Pancreas (tissue), 10 donors: ENCODE measurements around the gene MVD. TPM values are rescaled to one million over a fixed set of nuclear protein-coding genes. Genes with fewer than 3 reads are reported as not detected.

Source experiments
- ATAC-seq, 4 donors: fragments of 200-7000 bp; cut with Tn5 transposase; one replicate each; pipeline versions ENCODE4 v1.8.0 to v1.9.1; 2020; ENCODE audit warnings: mild to moderate bottlenecking in 4 of 4, moderate library complexity in 4 of 4
- DNase-seq, 6 donors: peaks; one replicate each; pipeline ENCODE4 v3.0.0-alpha.2; 2020
- FAIRE-seq: peaks from 2 replicates; lab custom pipeline; 2012; peaks lifted over from hg19 to GRCh38; lab: Jason Lieb, UNC
- H3K27ac ChIP-seq, 4 donors: fragments of 200-600 bp; sonication (generic); 1 replicate in 3 of 4; 2 replicates in 1 of 4; pipeline versions ENCODE4 v1.5.0 to v1.8.0; 2020
- H3K27me3 ChIP-seq, 4 donors: fragments of 200-600 bp; one replicate each; pipeline ENCODE4 v1.8.0; 2021
- H3K36me3 ChIP-seq, 3 donors: fragments of 200-600 bp; sonication (generic) in 1 of 3; one replicate each; pipeline versions ENCODE4 v1.5.0 to v1.8.0; 2020 to 2021
- H3K4me1 ChIP-seq, 3 donors: fragments of 200-600 bp; one replicate each; pipeline ENCODE4 v1.8.0; 2021
- H3K4me3 ChIP-seq, 4 donors: fragments of 200-600 bp; sonication (generic) in 2 of 4; one replicate each; pipeline versions ENCODE4 v1.5.0 to v1.8.0; 2020 to 2021
- H3K9me3 ChIP-seq, 4 donors: fragments of 200-600 bp; one replicate each; pipeline ENCODE4 v1.8.0; 2021
- WGBS, 2 donors: extraction: QIAGEN DNeasy Blood & Tissue Kit; methylation state at CpG; one replicate each; pipeline ENCODE4 v1.1.7; 2013; 5-methylcytosine and 5-hydroxymethylcytosine counted together
- intact Hi-C, 3 donors: fragments of 100-400 bp; cut with DNase I; formaldehyde crosslinking; loops; one replicate each; pipeline versions ENCODE4 v1.11.1 to v1.14.2; 2022
- polyA plus RNA-seq, 2 donors: library from polyadenylated mRNA; stranded (reverse); fragments of 200-250 nt; gene quantifications; one replicate each; pipeline ENCODE4 v1.2.3, GENCODE V29; 2013
- total RNA-seq, 6 donors: library from RNA; stranded (reverse); fragmentation: NEBNext Ultra II Directional in 4 of 6; extraction: Animal tissue kit (Norgen Biotek cat#: 25700) in 4 of 6; gene quantifications; one replicate each; pipeline versions ENCODE4 v1.2.1 to v1.2.4, GENCODE V29; 2021 to 2023
- TF ChIP-seq, protein P1 (sequence below), 4 donors: fragments of 200-600 bp; sonication (generic) in 3 of 4; IDR thresholded peaks; one replicate each; pipeline versions ENCODE4 v1.5.0 to v1.8.0; 2021; ENCODE audit warnings: antibody characterized with exemption in 4 of 4
- donor health status: healthy with polysubstance abuse.
- donor health status: DM: no; HTN: no; CAD: no; lungs with moderate emphysema.
- donor health status: DM: no; HTN: no; CAD: no.
- donor health status: control.
- donor health status: control.
- donor health status: Bipolar disorder and iron deficiency.
- donor health status: DM: yes; HTN: yes; CAD: no.
- donor health status: DM: no; HTN: no; CAD: no.
- donor health status: DM: no; HTN: no; CAD: no.
- donor health status: DM: yes; HTN: yes; CAD: no.

MVD gene
- total and polyA plus RNA-seq, 8 donors = 12.7 to 46.6 (median 17.5) TPM

DNA sequence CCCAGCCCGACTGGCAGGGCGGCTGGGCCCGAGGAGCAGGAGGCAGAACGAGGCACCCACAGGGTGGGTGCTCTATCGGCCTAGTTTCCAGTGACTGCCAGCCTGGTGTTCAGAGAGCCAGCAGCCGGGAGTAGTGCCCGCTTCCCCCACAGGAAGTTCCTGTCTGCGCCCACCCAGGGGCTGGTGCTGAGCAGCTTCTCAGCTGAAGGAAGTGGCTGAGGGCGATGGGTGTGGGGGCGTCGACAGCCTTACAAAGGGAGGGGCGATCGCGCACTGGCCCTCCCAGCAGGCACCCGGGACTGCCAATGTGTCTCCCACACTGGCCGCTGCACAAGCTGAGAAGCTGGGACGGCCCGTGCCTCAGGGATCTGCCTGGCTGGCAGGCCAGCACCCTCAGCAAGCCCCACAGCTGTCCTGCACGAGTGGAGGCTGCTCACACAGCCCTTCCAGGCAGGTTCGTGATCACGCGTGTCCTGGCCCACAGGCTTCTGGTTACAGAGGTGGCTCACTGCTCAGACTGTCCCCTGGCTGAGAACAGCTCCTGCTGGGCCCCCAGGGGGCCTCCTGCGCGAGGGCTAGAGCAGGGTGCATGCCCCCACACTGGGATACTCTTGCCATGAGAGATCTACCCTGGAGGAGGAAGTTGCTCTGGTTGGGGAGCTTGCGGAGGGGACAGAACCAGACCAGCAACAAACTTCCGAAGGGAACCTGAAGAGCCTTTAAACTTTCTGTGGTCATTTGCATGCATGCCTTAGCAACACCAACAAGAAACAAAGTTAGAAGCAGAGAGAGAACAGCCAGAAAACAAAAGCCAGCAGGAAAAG, 40.8 kb upstream of the MVD start:
- intact Hi-C loops = no loop called here
- Histone ChIP-seq H3K27me3 (no peaks in the 10 kb centered on the region), H3K27ac (peak overlapping the region in 2 of 4 donors; percentile 47 to 64), H3K9me3 (no peaks in the 10 kb centered on the region), H3K36me3 (peaks cover 0 to 4% (median 4%) of the 10 kb centered on the region in 3 donors), H3K4me3 (peak overlapping the region in 1 of 4 donors; percentile 26), H3K4me1 (peaks cover 0 to 15% (median 4%) of the 10 kb centered on the region in 3 donors)
- FAIRE-seq (no peak), ATAC-seq (peak in 1 of 4 donors; percentile 13), DNase-seq (peak in 1 of 6 donors; percentile 48)
- TF ChIP-seq, protein P1, sequence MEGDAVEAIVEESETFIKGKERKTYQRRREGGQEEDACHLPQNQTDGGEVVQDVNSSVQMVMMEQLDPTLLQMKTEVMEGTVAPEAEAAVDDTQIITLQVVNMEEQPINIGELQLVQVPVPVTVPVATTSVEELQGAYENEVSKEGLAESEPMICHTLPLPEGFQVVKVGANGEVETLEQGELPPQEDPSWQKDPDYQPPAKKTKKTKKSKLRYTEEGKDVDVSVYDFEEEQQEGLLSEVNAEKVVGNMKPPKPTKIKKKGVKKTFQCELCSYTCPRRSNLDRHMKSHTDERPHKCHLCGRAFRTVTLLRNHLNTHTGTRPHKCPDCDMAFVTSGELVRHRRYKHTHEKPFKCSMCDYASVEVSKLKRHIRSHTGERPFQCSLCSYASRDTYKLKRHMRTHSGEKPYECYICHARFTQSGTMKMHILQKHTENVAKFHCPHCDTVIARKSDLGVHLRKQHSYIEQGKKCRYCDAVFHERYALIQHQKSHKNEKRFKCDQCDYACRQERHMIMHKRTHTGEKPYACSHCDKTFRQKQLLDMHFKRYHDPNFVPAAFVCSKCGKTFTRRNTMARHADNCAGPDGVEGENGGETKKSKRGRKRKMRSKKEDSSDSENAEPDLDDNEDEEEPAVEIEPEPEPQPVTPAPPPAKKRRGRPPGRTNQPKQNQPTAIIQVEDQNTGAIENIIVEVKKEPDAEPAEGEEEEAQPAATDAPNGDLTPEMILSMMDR (IDR thresholded peaks at IDR 0.05) = no peak
- 80 to 85% methylated on average over 26 of the region's 26 CpGs for WGBS, 2 donors

DNA sequence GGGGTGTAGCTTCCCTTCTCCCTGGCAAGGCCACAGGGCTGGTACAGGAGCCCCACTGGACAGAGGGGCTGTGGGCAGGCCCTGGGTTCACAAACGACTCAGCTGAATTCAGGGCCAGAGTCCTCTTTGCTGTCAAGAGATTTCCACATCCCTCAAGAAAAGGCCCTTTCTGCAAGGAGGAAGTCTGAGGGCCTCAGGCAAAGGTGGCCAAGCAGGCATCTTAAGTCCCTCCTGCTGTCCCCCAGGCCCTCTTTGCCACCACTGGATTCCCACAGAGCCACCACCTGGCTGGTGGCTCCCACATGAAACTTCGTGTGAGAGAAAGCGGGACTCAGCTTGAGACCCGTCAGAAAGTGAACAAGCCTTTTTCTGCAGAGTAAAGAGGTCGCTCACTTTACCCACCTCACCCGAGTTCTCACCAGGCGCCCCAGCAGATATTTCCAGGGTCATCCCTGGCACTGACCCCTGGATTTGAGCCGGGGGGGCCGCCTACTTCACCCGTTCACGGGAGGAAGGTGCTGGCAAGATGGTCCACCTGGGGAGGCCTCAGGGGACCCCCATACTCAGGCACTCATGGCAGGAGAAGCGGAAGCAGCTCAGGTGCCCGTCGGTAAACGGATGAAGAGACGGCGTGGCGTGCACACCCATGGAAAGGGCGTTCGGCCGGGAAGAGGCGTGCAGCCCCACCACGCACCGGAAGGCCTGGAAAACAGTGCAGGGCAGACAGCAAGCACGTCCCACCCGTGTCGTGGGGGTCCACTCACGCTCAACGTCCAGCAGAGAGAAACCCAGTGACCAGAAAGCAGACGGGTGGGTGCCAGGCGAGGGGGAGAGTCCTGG, 39.7 kb upstream of the MVD start:
- TF ChIP-seq, protein P1 (IDR thresholded peaks at IDR 0.05) = no peak
- H3K36me3 ChIP-seq = peaks cover 0 to 12% (median 4%) of the 10 kb centered on the region in 3 donors
- no peaks in the 10 kb centered on the region for H3K9me3 ChIP-seq
- H3K4me3 ChIP-seq = peak overlapping the region in 1 of 4 donors; percentile 26
- peak overlapping the region in 2 of 4 donors; percentile 64 to 70 for H3K27ac ChIP-seq
- 80 to 87% methylated on average over 31 of the region's 31 CpGs for WGBS, 2 donors
- peaks cover 0 to 15% (median 4%) of the 10 kb centered on the region in 3 donors for H3K4me1 ChIP-seq
- no peak for FAIRE-seq
- H3K27me3 ChIP-seq = no peaks in the 10 kb centered on the region
- no peak for DNase-seq
- intact Hi-C loops = no loop called here
- ATAC-seq = no peak

DNA sequence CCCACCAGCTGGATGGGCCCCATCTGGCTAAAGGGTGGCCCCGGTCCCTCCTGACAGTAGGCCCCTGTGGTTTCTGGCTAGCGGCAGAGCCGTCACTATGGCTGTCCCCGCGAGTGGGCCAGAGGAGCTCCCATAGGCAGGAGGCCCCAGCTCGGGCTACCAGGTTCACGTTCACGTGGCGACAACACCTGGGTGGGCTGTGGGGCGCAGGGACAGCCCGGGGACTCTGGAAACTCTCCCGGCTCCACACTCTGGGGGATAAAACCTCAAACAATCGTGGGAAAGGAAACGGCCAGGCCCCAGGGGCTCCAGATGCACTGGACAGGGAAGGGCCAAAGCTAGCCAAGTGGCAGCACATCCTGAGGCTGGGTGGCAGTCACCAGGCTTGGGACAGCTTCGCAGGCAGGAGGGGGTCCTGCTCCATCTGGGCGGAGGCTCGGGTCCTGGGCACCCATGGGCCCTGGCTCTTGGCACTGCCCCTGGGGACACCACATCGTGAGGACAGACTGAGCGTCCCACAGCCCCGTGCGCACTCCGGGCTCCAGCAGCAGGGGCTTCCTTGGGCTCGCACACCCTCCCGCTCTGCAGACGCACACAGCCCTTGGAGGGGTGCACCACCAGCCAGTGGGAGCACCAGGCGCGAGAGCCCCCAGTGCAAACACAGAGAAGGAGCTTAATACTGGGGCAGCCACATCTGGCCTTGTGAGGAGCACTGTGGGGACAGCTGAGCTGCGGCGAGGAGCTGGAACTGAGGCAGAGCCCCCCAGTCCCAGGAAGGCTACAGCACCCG, 38.9 kb upstream of the MVD start:
- H3K4me3 ChIP-seq = peak overlapping the region in 1 of 4 donors; percentile 17
- no peaks in the 10 kb centered on the region for H3K27me3 ChIP-seq
- TF ChIP-seq, protein P1 (IDR thresholded peaks at IDR 0.05) = no peak
- peaks cover 0 to 7% (median 4%) of the 10 kb centered on the region in 3 donors for H3K4me1 ChIP-seq
- H3K9me3 ChIP-seq = no peaks in the 10 kb centered on the region
- FAIRE-seq (no peak), DNase-seq (no peak), ATAC-seq (no peak)
- 82 to 85% methylated on average over 30 of the region's 30 CpGs for WGBS, 2 donors
- H3K27ac ChIP-seq = peak overlapping the region in 2 of 4 donors; percentile 63 to 70
- H3K36me3 ChIP-seq = peaks cover 0 to 12% (median 4%) of the 10 kb centered on the region in 3 donors
- intact Hi-C loops = no loop called here

DNA sequence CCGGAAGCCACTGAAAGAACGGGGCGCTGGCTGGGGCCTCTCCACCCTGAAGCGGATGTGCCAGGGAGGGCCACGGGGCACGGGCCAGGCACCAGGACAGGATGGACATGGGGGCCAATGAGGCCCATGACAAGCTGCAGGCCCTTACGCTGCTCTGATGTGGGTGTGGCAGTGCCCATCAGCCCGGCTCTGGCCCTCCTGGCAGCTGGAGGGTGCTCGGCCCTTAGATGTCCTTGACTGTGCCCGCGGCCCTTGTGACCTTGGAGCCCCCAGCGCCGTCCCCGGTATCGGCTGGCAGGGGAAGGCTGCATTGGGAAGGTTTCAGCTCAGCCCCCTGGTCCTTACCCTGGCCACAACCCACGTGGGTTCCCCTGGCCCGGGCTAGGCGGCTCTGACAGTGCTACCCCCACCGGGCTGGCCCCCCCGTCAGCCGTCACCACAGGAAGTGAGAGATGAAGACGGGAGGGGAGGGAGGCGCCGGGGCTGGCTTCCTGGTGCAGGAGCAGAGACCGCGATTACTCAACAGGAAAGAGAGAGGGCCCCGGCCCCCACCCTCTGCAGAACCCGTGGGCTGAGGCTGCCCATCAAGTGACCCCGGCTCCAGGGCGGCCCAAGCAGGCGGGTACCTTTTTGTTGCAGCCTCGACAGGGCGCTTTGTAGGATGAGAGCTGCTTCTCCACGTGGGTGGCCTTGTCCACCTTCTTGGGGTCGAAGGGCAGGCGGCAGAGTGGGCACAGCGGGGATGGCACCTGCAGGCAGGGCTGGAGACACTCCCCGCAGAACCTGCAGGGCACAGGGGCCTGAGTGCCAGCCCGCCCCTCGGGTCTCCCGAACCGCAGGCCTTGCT, 38.0 kb upstream of the MVD start:
- no peak for FAIRE-seq
- Histone ChIP-seq H3K4me1 (peaks cover 0 to 7% (median 4%) of the 10 kb centered on the region in 3 donors), H3K4me3 (peak overlapping the region in 1 of 4 donors; percentile 17), H3K27me3 (no peaks in the 10 kb centered on the region), H3K27ac (peak overlapping the region in 2 of 4 donors; percentile 63 to 70), H3K9me3 (no peaks in the 10 kb centered on the region), H3K36me3 (peaks cover 0 to 12% (median 4%) of the 10 kb centered on the region in 3 donors)
- intact Hi-C loops = no loop called here
- peak in 3 of 4 donors; percentile 38 to 73 (median 68) for ATAC-seq
- WGBS, 2 donors = 76 to 79% methylated on average over 37 to 42 of the region's 42 CpGs
- TF ChIP-seq, protein P1 (IDR thresholded peaks at IDR 0.05) = no peak
- peak in 3 of 6 donors; percentile 33 to 86 (median 44) for DNase-seq
